ENCODE data around the gene SP8.

- TF ChIP-seq CSRNP3 (CRISPR knock-in tag; IDR thresholded peaks at IDR 0.05) (no peak), CREB5 (CRISPR knock-in tag; IDR thresholded peaks at IDR 0.05; ENCODE audit: low read depth) (no peak), RARB (CRISPR knock-in tag; IDR thresholded peaks at IDR 0.05) (no peak), ARNTL (CRISPR knock-in tag; IDR thresholded peaks at IDR 0.05; ENCODE audit: borderline replicate concordance, low read depth) (no peak), TOX (CRISPR knock-in tag; IDR thresholded peaks at IDR 0.05; ENCODE audit: borderline replicate concordance) (no peak), ZNF8 (CRISPR knock-in tag; IDR thresholded peaks at IDR 0.05) (no peak), ZC3H10 (CRISPR knock-in tag; IDR thresholded peaks at IDR 0.05) (no peak), ZFP3 (CRISPR knock-in tag; IDR thresholded peaks at IDR 0.05) (no peak), BACH2 (CRISPR knock-in tag; IDR thresholded peaks at IDR 0.05; ENCODE audit: borderline replicate concordance) (no peak), PATZ1 (CRISPR knock-in tag; IDR thresholded peaks at IDR 0.05; ENCODE audit: borderline replicate concordance) (no peak)
Observed at GRCh38 chr7:20786049-20786412, 655 bp downstream of the SP8 start.
